ENCODE results near the gene AMPD3.

- TF ChIP-seq, protein P1, sequence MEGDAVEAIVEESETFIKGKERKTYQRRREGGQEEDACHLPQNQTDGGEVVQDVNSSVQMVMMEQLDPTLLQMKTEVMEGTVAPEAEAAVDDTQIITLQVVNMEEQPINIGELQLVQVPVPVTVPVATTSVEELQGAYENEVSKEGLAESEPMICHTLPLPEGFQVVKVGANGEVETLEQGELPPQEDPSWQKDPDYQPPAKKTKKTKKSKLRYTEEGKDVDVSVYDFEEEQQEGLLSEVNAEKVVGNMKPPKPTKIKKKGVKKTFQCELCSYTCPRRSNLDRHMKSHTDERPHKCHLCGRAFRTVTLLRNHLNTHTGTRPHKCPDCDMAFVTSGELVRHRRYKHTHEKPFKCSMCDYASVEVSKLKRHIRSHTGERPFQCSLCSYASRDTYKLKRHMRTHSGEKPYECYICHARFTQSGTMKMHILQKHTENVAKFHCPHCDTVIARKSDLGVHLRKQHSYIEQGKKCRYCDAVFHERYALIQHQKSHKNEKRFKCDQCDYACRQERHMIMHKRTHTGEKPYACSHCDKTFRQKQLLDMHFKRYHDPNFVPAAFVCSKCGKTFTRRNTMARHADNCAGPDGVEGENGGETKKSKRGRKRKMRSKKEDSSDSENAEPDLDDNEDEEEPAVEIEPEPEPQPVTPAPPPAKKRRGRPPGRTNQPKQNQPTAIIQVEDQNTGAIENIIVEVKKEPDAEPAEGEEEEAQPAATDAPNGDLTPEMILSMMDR (conservative IDR thresholded peaks at IDR 0.05) = no peak
- TF ChIP-seq ZFX (IDR thresholded peaks at IDR 0.05) = no peak
These were observed 40.9 kb upstream of the AMPD3 start for GRCh38 chr11:10414181-10414580.

Measured in C4-2B (cell line).